GM19025 (cell line): ENCODE measurements around the gene TCF12.
"Not testable (repeated sequence)": the region's sequence is repeated elsewhere in the genome, so short reads cannot be mapped to it uniquely, and the experiment has no call there.

Experiments used
- ATAC-seq: cut with Tn5 transposase; IDR thresholded peaks from one replicate; pipeline ENCODE4 v1.9.1; 2021; ENCODE audit warnings: mild to moderate bottlenecking, low read depth, moderate library complexity; ENCODE audit not compliant: unreplicated experiment

Gene TCF12

GRCh38 chr15:57082054-57082728 is 163.7 kb downstream of the TCF12 start:
- no peak for ATAC-seq

GRCh38 chr15:57084192-57084591 is 165.7 kb downstream of the TCF12 start:
- ATAC-seq = no peak

GRCh38 chr15:57085267-57085666 is 166.8 kb downstream of the TCF12 start:
- ATAC-seq = no peak

- ATAC-seq = no peak
These were observed 168.5 kb downstream of the TCF12 start for GRCh38 chr15:57086857-57087427.

- no peak for ATAC-seq
These were observed 171.5 kb downstream of the TCF12 start for GRCh38 chr15:57089815-57090495.

GRCh38 chr15:57090496-57090859 is 172.0 kb downstream of the TCF12 start:
- ATAC-seq = no peak

GRCh38 chr15:57091636-57092035 is 173.2 kb downstream of the TCF12 start:
- ATAC-seq = no peak

- ATAC-seq = no peak
These were observed 173.8 kb downstream of the TCF12 start for GRCh38 chr15:57092252-57092651.

- ATAC-seq = no peak
These were observed 176.1 kb downstream of the TCF12 start for GRCh38 chr15:57094321-57095257.

- no peak for ATAC-seq
These were observed 177.5 kb downstream of the TCF12 start for GRCh38 chr15:57095896-57096295.

- ATAC-seq = no peak
These were observed 178.8 kb downstream of the TCF12 start for GRCh38 chr15:57097246-57097645.

GRCh38 chr15:57097919-57098543 is 179.6 kb downstream of the TCF12 start:
- not testable (repeated sequence) for ATAC-seq

GRCh38 chr15:57098896-57099295 is 180.5 kb downstream of the TCF12 start:
- ATAC-seq = no peak

GRCh38 chr15:57100136-57100539 is 181.7 kb downstream of the TCF12 start:
- no peak for ATAC-seq

- no peak for ATAC-seq
These were observed 184.4 kb downstream of the TCF12 start for GRCh38 chr15:57102858-57103257.

GRCh38 chr15:57108296-57108695 is 189.9 kb downstream of the TCF12 start:
- no peak for ATAC-seq

- ATAC-seq = no peak
These were observed 190.6 kb downstream of the TCF12 start for GRCh38 chr15:57109005-57109404.

GRCh38 chr15:57111002-57111401 is 192.6 kb downstream of the TCF12 start:
- no peak for ATAC-seq

- no peak for ATAC-seq
These were observed 193.7 kb downstream of the TCF12 start for GRCh38 chr15:57112178-57112577.

- no peak for ATAC-seq
These were observed 195.6 kb downstream of the TCF12 start for GRCh38 chr15:57114070-57114469.
